Fibroblast of skin of abdomen (primary cell): Measurements from ENCODE around the gene ASNS. TPM values are rescaled to one million over a fixed set of nuclear protein-coding genes. Genes with fewer than 3 reads are reported as not detected.
"Not testable (repeated sequence)": the region's sequence is repeated elsewhere in the genome, so short reads cannot be mapped to it uniquely, and the experiment has no call there.

Experiments
- DNase-seq: peaks from one replicate; pipeline ENCODE4 v3.0.0-alpha.2; 2013
- polyA plus RNA-seq, 2 experiments: library from polyadenylated mRNA; unstranded; fragments of 120-200 nt; gene quantifications; one replicate each; pipeline ENCODE4 v1.2.1, GENCODE V29; 2013; ENCODE audit not compliant: insufficient read length in 2 of 2

ASNS gene
- 443 TPM for polyA plus RNA-seq (2013, experiment 1 of 2; ENCODE audit: insufficient read length)
- polyA plus RNA-seq (2013, experiment 2 of 2; ENCODE audit: insufficient read length): 424 TPM

GRCh38 chr7:97872025-97872669 is at the start of gene ASNS:
TSS of gene ASNS (minus strand) at chr7:97872408. CDS start at chr7:97869156, 3,252 bp downstream.
- peak; percentile 95 for DNase-seq

GRCh38 chr7:97921254-97921653 is 49.0 kb upstream of the ASNS start:
- not testable (repeated sequence) for DNase-seq

GRCh38 chr7:97915267-97915666 is 43.1 kb upstream of the ASNS start:
- DNase-seq: not testable (repeated sequence)

- DNase-seq: not testable (repeated sequence)
Observed at GRCh38 chr7:97912294-97912693, 40.1 kb upstream of the ASNS start.

GRCh38 chr7:97896893-97897292 is 24.7 kb upstream of the ASNS start:
- not testable (repeated sequence) for DNase-seq

GRCh38 chr7:97891721-97892120 is 19.5 kb upstream of the ASNS start:
- DNase-seq: not testable (repeated sequence)

GRCh38 chr7:97879527-97879926 is 7.3 kb upstream of the ASNS start:
- DNase-seq: not testable (repeated sequence)

- not testable (repeated sequence) for DNase-seq
Observed at GRCh38 chr7:97874894-97875293, 2.7 kb upstream of the ASNS start.

GRCh38 chr7:97873606-97874005 is 1.4 kb upstream of the ASNS start:
- no peak for DNase-seq

GRCh38 chr7:97871659-97872024 is 566 bp downstream of the ASNS start:
- no peak for DNase-seq

- DNase-seq: peak; percentile 67
Observed at GRCh38 chr7:97868788-97869187, 3.4 kb downstream of the ASNS start.

GRCh38 chr7:97868314-97868713 is 3.9 kb downstream of the ASNS start:
- no peak for DNase-seq

GRCh38 chr7:97865104-97865503 is 7.1 kb downstream of the ASNS start:
- DNase-seq: no peak

- DNase-seq: no peak
Observed at GRCh38 chr7:97859606-97860204, 12.5 kb downstream of the ASNS start.

GRCh38 chr7:97858221-97858620 is 14.0 kb downstream of the ASNS start:
- DNase-seq: no peak

GRCh38 chr7:97857544-97857943 is 14.7 kb downstream of the ASNS start:
- no peak for DNase-seq

- DNase-seq: no peak
Observed at GRCh38 chr7:97851683-97852082, 20.5 kb downstream of the ASNS start.

- DNase-seq: not testable (repeated sequence)
Observed at GRCh38 chr7:97850262-97851031, 21.8 kb downstream of the ASNS start.

GRCh38 chr7:97847791-97848190 is 24.4 kb downstream of the ASNS start:
- no peak for DNase-seq

GRCh38 chr7:97846945-97847344 is 25.3 kb downstream of the ASNS start:
- no peak for DNase-seq

GRCh38 chr7:97845622-97846203 is 26.5 kb downstream of the ASNS start:
- DNase-seq: no peak

GRCh38 chr7:97844036-97844435 is 28.2 kb downstream of the ASNS start:
- DNase-seq: no peak

- DNase-seq: no peak
Observed at GRCh38 chr7:97842772-97843345, 29.3 kb downstream of the ASNS start.
